ENCODE results near the gene SMAD3.

DNA sequence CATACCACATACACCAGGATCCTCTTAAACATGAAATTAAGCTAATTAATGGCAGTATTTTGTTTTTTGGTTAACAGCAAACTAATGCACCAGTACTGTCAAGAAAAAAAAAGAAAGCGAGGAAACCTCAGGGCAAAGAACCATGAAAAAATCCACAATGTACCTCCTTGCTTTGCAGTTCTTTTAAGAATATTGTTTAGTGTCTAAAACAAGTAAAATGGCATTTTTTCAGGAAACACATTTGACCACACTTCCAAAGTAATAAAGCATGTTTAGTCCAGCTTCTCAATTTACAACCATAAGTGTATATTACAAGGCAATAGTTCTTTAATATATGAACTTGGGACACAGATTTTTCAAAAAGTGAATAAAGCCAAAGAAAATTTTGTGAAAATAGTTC lies 162.4 kb downstream of the SMAD3 start:
- TF ChIP-seq POLR2A (IDR thresholded peaks at IDR 0.05; ENCODE audit: low read depth, low read length) (no peak), RAD21 (IDR thresholded peaks at IDR 0.05; ENCODE audit: low read length) (no peak), CTCF (conservative IDR thresholded peaks at IDR 0.05; ENCODE audit: low read depth, low read length) (no peak), BHLHE40 (IDR thresholded peaks at IDR 0.05; ENCODE audit: low read depth, low read length) (no peak), RFX5 (IDR thresholded peaks at IDR 0.05; ENCODE audit: low read depth, low read length) (no peak), MXI1 (IDR thresholded peaks at IDR 0.05; ENCODE audit: borderline replicate concordance, low read depth, low read length) (no peak), MAFK (IDR thresholded peaks at IDR 0.05; ENCODE audit: low read depth, low read length) (no peak), CEBPB (IDR thresholded peaks at IDR 0.05; ENCODE audit: low read depth, low read length) (no peak), SMC3 (IDR thresholded peaks at IDR 0.05; ENCODE audit: low read depth, low read length) (no peak), FOS (IDR thresholded peaks at IDR 0.05; ENCODE audit: low read depth, low read length) (no peak), CHD1 (IDR thresholded peaks at IDR 0.05; ENCODE audit: low read depth, low read length) (no peak), USF2 (IDR thresholded peaks at IDR 0.05; ENCODE audit: low read depth, low read length) (no peak), NFE2L2 (IDR thresholded peaks at IDR 0.05; ENCODE audit: low read depth, low read length) (no peak), MAZ (IDR thresholded peaks at IDR 0.05; ENCODE audit: borderline replicate concordance, low read depth, low read length) (no peak)
